Thymus (tissue), 11 donors: ENCODE data around the gene FGF14. TPM values are rescaled to one million over a fixed set of nuclear protein-coding genes. Genes with fewer than 3 reads are reported as not detected.

ENCODE experiments used
- DNase-seq, 9 donors: peaks; one replicate each; pipeline ENCODE4 v3.0.0-alpha.2; 2013; ENCODE audit warnings: low spot score in 9 of 9, low read depth in 6 of 9, missing footprints in 1 of 9
- H3K27ac ChIP-seq, 2 donors: one replicate each; pipeline ENCODE4 v1.5.1; 2013; ENCODE audit warnings: control low read depth in 1 of 2, low read depth in 1 of 2, low read length in 1 of 2, mild to moderate bottlenecking in 1 of 2, moderate library complexity in 1 of 2
- H3K27me3 ChIP-seq, 2 donors: one replicate each; pipeline ENCODE4 v1.5.1; 2013; ENCODE audit warnings: low read length in 1 of 2; ENCODE audit not compliant: control insufficient read depth in 2 of 2, insufficient read depth in 1 of 2
- H3K36me3 ChIP-seq, 2 donors: one replicate each; pipeline ENCODE4 v1.5.1; 2013; ENCODE audit warnings: low read length in 1 of 2, mild to moderate bottlenecking in 1 of 2, moderate library complexity in 1 of 2; ENCODE audit not compliant: control insufficient read depth in 2 of 2, insufficient read depth in 2 of 2
- H3K4me1 ChIP-seq, 2 donors: one replicate each; pipeline ENCODE4 v1.5.1; 2013; ENCODE audit warnings: low read length in 2 of 2; ENCODE audit not compliant: control insufficient read depth in 2 of 2, insufficient read depth in 2 of 2
- H3K4me3 ChIP-seq, 2 donors: one replicate each; pipeline ENCODE4 v1.5.1; 2013; ENCODE audit warnings: low read length in 2 of 2, control low read depth in 1 of 2, mild to moderate bottlenecking in 1 of 2
- H3K9me3 ChIP-seq, 2 donors: one replicate each; pipeline ENCODE4 v1.5.1; 2013; ENCODE audit warnings: low read length in 1 of 2, mild to moderate bottlenecking in 1 of 2; ENCODE audit not compliant: control insufficient read depth in 2 of 2, insufficient read depth in 1 of 2
- WGBS: extraction: QIAGEN DNeasy Blood & Tissue Kit; methylation state at CpG from one replicate; pipeline ENCODE4 v1.1.7; 2013; 5-methylcytosine and 5-hydroxymethylcytosine counted together
- polyA plus RNA-seq: library from polyadenylated mRNA; stranded (reverse); fragments of 200-250 nt; gene quantifications from one replicate; pipeline ENCODE4 v1.2.3, GENCODE V29; 2013
- total RNA-seq: library from RNA; stranded (reverse); fragments of 120-200 nt; gene quantifications from one replicate; pipeline ENCODE4 v1.2.4, GENCODE V29; 2013
- donor health status: healthy.

Gene FGF14
- total and polyA plus RNA-seq, 2 donors = 0.05 to 0.14 TPM

DNA sequence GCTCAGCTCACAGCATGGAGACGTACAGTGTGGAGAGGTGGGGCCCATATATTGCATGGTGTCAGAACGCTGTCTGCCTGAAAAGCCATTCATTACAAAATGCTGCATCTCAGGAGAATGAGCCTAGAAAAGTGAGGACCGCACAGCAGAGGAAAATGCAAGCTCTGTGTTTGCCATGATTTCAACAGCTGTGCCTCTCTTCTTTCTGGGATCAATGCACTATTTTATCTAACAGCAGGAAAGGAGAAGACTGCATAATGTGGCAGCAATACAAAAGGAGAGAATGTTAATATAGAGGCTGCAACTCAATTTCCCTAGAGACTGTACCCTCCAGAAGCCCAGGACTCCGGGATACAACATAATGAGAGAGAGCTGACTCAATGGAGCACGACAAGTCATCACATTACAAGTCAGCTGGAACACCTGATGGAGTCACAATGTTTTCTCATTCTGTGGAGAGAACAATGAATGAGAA lies 368.0 kb downstream of the FGF14 start:
- Histone ChIP-seq H3K4me1 (no peaks in the 10 kb centered on the region), H3K4me3 (no peak overlapping the region), H3K36me3 (no peaks in the 10 kb centered on the region), H3K9me3 (no peaks in the 10 kb centered on the region), H3K27me3 (no peaks in the 10 kb centered on the region), H3K27ac (no peak overlapping the region)
- WGBS = 89% methylated on average over 5 of the region's 5 CpGs
- no peak for DNase-seq

DNA sequence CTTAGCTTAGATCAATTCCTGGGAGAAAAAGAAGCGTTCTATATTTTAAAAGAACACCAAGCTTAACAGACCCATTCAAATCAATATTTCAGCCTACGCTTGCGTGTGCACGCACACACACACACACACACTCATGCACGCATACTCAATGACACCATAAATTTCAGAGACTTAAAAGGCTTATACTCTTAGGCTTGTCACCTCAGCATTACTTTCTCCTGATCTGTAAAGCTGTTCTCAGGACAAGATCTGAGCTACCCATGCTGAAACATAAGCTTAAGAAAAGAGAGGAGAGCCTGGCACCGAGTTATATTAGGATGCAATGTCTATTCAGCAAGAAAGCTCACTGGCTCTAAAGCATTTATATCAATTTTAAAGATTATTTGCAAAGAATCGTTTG lies 368.5 kb downstream of the FGF14 start:
- WGBS = 89% methylated on average over 7 of the region's 7 CpGs
- H3K4me3 ChIP-seq = no peak overlapping the region
- DNase-seq = no peak
- H3K4me1 ChIP-seq = no peaks in the 10 kb centered on the region
- H3K27me3 ChIP-seq = no peaks in the 10 kb centered on the region
- no peaks in the 10 kb centered on the region for H3K9me3 ChIP-seq
- H3K36me3 ChIP-seq = no peaks in the 10 kb centered on the region
- H3K27ac ChIP-seq = no peak overlapping the region

- WGBS = 84% methylated on average over 5 of the region's 5 CpGs
- DNase-seq = no peak
- H3K27me3 ChIP-seq = no peaks in the 10 kb centered on the region
- no peak overlapping the region for H3K4me3 ChIP-seq
- H3K4me1 ChIP-seq = no peaks in the 10 kb centered on the region
- no peak overlapping the region for H3K27ac ChIP-seq
- H3K9me3 ChIP-seq = no peaks in the 10 kb centered on the region
- H3K36me3 ChIP-seq = no peaks in the 10 kb centered on the region
Observed at GRCh38 chr13:102028868-102029267, 373.0 kb downstream of the FGF14 start.

- DNase-seq = no peak
- WGBS = 73% methylated on average over 4 of the region's 4 CpGs
- Histone ChIP-seq H3K27ac (no peak overlapping the region), H3K36me3 (no peaks in the 10 kb centered on the region), H3K4me1 (no peaks in the 10 kb centered on the region), H3K4me3 (no peak overlapping the region), H3K27me3 (no peaks in the 10 kb centered on the region), H3K9me3 (no peaks in the 10 kb centered on the region)
Observed at GRCh38 chr13:102028206-102028605, 373.6 kb downstream of the FGF14 start.

DNA sequence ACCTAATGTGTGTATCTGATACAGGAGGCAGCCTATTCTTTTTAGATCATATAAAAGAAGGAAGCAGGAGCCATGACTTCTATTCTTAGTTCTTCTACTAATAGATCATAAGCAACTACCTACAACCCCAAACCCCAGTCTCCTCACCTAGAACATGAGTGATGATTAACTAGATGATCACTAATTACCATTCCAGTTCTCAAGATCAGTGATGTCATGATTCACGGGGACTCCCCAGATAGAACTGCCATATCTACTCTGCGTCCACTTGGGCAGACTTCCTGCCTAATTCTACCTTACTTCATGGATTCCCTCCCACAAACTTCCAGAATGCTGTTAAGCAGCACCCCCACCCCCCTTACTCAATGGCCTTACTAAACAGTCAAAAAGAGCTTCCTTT lies 380.1 kb downstream of the FGF14 start:
- Histone ChIP-seq H3K36me3 (no peaks in the 10 kb centered on the region), H3K4me1 (no peaks in the 10 kb centered on the region)
- 92% methylated on average over 2 of the region's 2 CpGs for WGBS

GRCh38 chr13:102020611-102021216 lies 381.1 kb downstream of the FGF14 start:
- DNase-seq = no peak
- Histone ChIP-seq H3K36me3 (no peaks in the 10 kb centered on the region), H3K27me3 (no peaks in the 10 kb centered on the region), H3K9me3 (no peaks in the 10 kb centered on the region), H3K4me1 (no peaks in the 10 kb centered on the region), H3K4me3 (no peak overlapping the region), H3K27ac (no peak overlapping the region)
- 91% methylated on average over 4 of the region's 4 CpGs for WGBS

More for the DNA sequence above, 380.1 kb downstream of the FGF14 start:
- H3K9me3 ChIP-seq = no peaks in the 10 kb centered on the region
- no peak overlapping the region for H3K27ac ChIP-seq
- no peak overlapping the region for H3K4me3 ChIP-seq
- H3K27me3 ChIP-seq = no peaks in the 10 kb centered on the region
- DNase-seq = no peak

DNA sequence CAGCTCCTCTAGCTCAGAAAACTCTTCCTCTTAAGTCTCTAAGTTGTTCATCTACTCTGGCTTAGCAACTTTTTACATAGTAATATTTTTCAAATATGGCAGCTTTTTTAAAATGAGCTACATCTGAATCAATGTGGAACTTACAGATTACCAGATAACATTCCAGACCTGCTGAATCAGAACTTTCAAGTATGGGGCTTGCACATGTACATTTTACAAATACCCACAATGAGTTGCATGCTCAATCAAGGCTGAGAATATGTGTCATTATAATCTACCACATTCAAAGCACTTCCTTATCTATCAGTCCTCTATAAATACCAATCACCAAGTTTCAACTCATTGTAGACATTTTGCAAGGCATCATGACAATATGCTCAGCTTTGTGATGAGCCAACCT lies 383.1 kb downstream of the FGF14 start:
- Histone ChIP-seq H3K4me1 (no peaks in the 10 kb centered on the region), H3K27me3 (no peaks in the 10 kb centered on the region), H3K36me3 (no peaks in the 10 kb centered on the region), H3K9me3 (no peaks in the 10 kb centered on the region), H3K4me3 (no peak overlapping the region), H3K27ac (no peak overlapping the region)
- no peak for DNase-seq

DNA sequence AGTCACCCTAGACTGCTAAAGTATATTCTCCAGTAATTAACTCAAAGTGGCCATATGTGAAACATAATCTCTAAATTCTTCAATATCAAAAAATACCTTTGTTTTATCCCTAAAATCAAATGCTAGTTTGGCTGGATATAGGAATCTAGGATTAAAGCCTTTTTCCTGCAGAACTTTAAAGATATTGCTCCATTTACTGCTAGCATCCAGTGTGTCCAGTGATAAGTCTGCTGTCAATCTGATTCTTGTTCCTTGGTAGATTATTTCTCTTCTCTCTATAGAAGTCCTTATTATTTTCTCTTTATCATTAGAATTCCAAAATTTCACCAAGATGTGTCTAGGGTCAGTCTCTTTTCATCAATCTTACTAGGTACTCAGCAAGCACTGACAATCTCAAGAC lies 384.6 kb downstream of the FGF14 start:
- H3K9me3 ChIP-seq = no peaks in the 10 kb centered on the region
- H3K4me1 ChIP-seq = no peaks in the 10 kb centered on the region
- no peaks in the 10 kb centered on the region for H3K27me3 ChIP-seq
- no peaks in the 10 kb centered on the region for H3K36me3 ChIP-seq
- H3K27ac ChIP-seq = no peak overlapping the region
- no peak overlapping the region for H3K4me3 ChIP-seq
- no peak for DNase-seq

DNA sequence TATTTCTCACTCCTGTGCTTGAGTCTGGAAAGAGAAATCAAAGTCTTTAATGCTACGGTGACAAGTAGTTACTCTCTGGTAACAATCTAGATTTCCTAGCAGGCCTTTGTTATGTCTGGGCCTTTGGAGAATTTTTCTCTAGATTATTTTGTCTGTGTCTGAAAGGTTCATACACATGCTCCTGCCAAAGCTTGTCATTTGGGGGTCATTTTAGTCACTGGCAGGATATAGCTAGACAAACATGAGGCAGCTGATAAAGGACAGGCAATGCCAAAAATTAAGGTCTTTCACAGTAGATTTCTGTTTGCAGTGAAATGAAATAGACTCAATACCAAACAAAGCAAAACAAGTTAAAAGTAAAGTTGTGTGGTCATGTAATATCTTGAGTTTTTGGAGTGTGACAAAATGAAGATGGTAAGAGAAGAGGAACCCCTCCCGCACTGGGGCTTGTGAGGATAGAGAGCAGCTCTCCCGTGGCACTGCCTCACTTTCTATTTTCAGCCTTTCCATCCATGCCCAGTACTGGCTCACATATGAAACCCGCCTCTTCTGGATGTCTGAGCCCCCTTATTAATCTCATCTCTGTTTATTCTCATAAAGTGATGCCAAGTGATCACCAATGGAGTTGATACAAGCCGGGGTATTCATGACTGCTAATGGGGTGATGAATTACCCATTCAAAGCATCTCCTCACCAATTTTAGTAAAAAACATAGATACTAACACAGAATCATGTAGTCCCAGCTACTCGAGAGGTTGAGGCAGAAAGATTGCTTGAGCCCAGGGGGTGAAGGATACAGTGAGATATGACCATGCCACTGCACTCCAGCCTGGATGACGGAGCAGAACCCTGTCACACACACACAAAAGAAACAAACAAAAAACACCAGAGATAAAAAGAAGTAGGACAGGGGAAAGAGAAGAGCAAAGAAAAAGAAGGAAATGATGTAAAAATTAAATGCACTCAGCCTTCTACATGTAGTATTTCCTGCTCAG lies 389.3 kb downstream of the FGF14 start:
- Histone ChIP-seq H3K27ac (no peak overlapping the region), H3K27me3 (no peaks in the 10 kb centered on the region), H3K36me3 (no peaks in the 10 kb centered on the region), H3K4me1 (no peaks in the 10 kb centered on the region), H3K9me3 (no peaks in the 10 kb centered on the region), H3K4me3 (no peak overlapping the region)
- 89% methylated on average over 7 of the region's 7 CpGs for WGBS
- DNase-seq = no peak
